HG02763 (cell line): ENCODE data around the gene DIAPH2.

ENCODE experiments used
- ATAC-seq: cut with Tn5 transposase; IDR thresholded peaks from one replicate; pipeline ENCODE4 v1.9.1; 2021; ENCODE audit warnings: mild to moderate bottlenecking, moderate library complexity; ENCODE audit not compliant: unreplicated experiment

DIAPH2 gene

GRCh38 chrX:97531825-97532224 lies 847.2 kb downstream of the DIAPH2 start:
- no peak for ATAC-seq

- no peak for ATAC-seq
These were observed 854.1 kb downstream of the DIAPH2 start for GRCh38 chrX:97538745-97539144.

- no peak for ATAC-seq
These were observed 855.4 kb downstream of the DIAPH2 start for GRCh38 chrX:97539970-97540519.

- ATAC-seq: no peak
These were observed 863.4 kb downstream of the DIAPH2 start for GRCh38 chrX:97547877-97548578.

- no peak for ATAC-seq
These were observed 867.2 kb downstream of the DIAPH2 start for GRCh38 chrX:97551821-97552220.

GRCh38 chrX:97553833-97554232 lies 869.2 kb downstream of the DIAPH2 start:
- ATAC-seq: no peak

- ATAC-seq: no peak
These were observed 871.7 kb downstream of the DIAPH2 start for GRCh38 chrX:97556359-97556758.

GRCh38 chrX:97563531-97564133 lies 879.0 kb downstream of the DIAPH2 start:
- ATAC-seq: peak; percentile 97

GRCh38 chrX:97564496-97564895 lies 879.9 kb downstream of the DIAPH2 start:
- no peak for ATAC-seq

GRCh38 chrX:97587171-97587570 lies 902.5 kb downstream of the DIAPH2 start:
- ATAC-seq: no peak

- ATAC-seq: no peak
These were observed 910.1 kb downstream of the DIAPH2 start for GRCh38 chrX:97594646-97595224.

GRCh38 chrX:97597954-97598353 lies 913.3 kb downstream of the DIAPH2 start:
- ATAC-seq: no peak

- ATAC-seq: no peak
These were observed 918.0 kb downstream of the DIAPH2 start for GRCh38 chrX:97602465-97603258.

GRCh38 chrX:97605271-97605670 lies 920.6 kb downstream of the DIAPH2 start:
- ATAC-seq: no peak

GRCh38 chrX:97609357-97609756 lies 924.7 kb downstream of the DIAPH2 start:
- no peak for ATAC-seq

GRCh38 chrX:97609938-97610337 lies 925.3 kb downstream of the DIAPH2 start:
- ATAC-seq: no peak

GRCh38 chrX:97616883-97617530 lies 932.4 kb downstream of the DIAPH2 start:
- ATAC-seq: peak; percentile 96

GRCh38 chrX:97619499-97619898 lies 934.9 kb downstream of the DIAPH2 start:
- no peak for ATAC-seq

GRCh38 chrX:97622111-97622510 lies 937.5 kb downstream of the DIAPH2 start:
- no peak for ATAC-seq

GRCh38 chrX:97628326-97628725 lies 943.7 kb downstream of the DIAPH2 start:
- ATAC-seq: no peak
